ENCODE results near the gene CNIH2. TPM values are rescaled to one million over a fixed set of nuclear protein-coding genes. Genes with fewer than 3 reads are reported as not detected.
A peak's percentile ranks its signal among the peaks of the same experiment; 100 is the strongest.

Gene CNIH2
- total and polyA plus RNA-seq, 2 of the 13 experiments (the other 11 are each of a cell fraction or from before 2014, with no cell fraction given), result 0.60 to 0.69 TPM

- TF ChIP-seq, protein P1, sequence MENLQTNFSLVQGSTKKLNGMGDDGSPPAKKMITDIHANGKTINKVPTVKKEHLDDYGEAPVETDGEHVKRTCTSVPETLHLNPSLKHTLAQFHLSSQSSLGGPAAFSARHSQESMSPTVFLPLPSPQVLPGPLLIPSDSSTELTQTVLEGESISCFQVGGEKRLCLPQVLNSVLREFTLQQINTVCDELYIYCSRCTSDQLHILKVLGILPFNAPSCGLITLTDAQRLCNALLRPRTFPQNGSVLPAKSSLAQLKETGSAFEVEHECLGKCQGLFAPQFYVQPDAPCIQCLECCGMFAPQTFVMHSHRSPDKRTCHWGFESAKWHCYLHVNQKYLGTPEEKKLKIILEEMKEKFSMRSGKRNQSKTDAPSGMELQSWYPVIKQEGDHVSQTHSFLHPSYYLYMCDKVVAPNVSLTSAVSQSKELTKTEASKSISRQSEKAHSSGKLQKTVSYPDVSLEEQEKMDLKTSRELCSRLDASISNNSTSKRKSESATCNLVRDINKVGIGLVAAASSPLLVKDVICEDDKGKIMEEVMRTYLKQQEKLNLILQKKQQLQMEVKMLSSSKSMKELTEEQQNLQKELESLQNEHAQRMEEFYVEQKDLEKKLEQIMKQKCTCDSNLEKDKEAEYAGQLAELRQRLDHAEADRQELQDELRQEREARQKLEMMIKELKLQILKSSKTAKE (CRISPR knock-in tag; IDR thresholded peaks at IDR 0.05; ENCODE audit: borderline replicate concordance), result no peak
- TF ChIP-seq CREM (IDR thresholded peaks at IDR 0.05) (no peak), CREM (CRISPR knock-in tag; IDR thresholded peaks at IDR 0.05) (no peak), ZNF121 (CRISPR knock-in tag; IDR thresholded peaks at IDR 0.05) (peak; percentile 58; the same call in 1 of the 2 replicates), PTBP1 (IDR thresholded peaks at IDR 0.05; ENCODE audit: low read depth, low read length, poor library complexity, severe bottlenecking) (no peak), KDM6A (CRISPR knock-in tag; IDR thresholded peaks at IDR 0.05; ENCODE audit: low read depth) (no peak), ZNF3 (CRISPR knock-in tag; IDR thresholded peaks at IDR 0.05) (no peak), ZNF10 (CRISPR knock-in tag; IDR thresholded peaks at IDR 0.05; ENCODE audit: borderline replicate concordance, low read depth) (no peak), NAIF1 (CRISPR knock-in tag; IDR thresholded peaks at IDR 0.05; ENCODE audit: borderline replicate concordance) (no peak), ZNF713 (CRISPR knock-in tag; IDR thresholded peaks at IDR 0.05) (no peak), NCOR1 (IDR thresholded peaks at IDR 0.05; ENCODE audit: borderline replicate concordance, low read length) (peak; percentile 47; the same call in 1 of the 2 replicates), EZH2 (conservative IDR thresholded peaks at IDR 0.05; ENCODE audit: low read depth, low read length) (no peak), CENPBD1 (CRISPR knock-in tag; IDR thresholded peaks at IDR 0.05; ENCODE audit: borderline replicate concordance, low read depth) (0 out of 2 replicates have a peak, but pooled peaks have one; percentile 25), MTERF4 (CRISPR knock-in tag; IDR thresholded peaks at IDR 0.05) (no peak), KDM2A (CRISPR knock-in tag; IDR thresholded peaks at IDR 0.05; ENCODE audit: borderline replicate concordance, low read depth) (peak; percentile 59; the same call in 1 of the 2 replicates), ARID4A (CRISPR knock-in tag; IDR thresholded peaks at IDR 0.05; ENCODE audit: borderline replicate concordance) (peak; percentile 36; the same call in 1 of the 2 replicates)
- TF ChIP-seq, protein P2, sequence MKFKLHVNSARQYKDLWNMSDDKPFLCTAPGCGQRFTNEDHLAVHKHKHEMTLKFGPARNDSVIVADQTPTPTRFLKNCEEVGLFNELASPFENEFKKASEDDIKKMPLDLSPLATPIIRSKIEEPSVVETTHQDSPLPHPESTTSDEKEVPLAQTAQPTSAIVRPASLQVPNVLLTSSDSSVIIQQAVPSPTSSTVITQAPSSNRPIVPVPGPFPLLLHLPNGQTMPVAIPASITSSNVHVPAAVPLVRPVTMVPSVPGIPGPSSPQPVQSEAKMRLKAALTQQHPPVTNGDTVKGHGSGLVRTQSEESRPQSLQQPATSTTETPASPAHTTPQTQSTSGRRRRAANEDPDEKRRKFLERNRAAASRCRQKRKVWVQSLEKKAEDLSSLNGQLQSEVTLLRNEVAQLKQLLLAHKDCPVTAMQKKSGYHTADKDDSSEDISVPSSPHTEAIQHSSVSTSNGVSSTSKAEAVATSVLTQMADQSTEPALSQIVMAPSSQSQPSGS (CRISPR knock-in tag; IDR thresholded peaks at IDR 0.05), result 0 out of 2 replicates have a peak, but pooled peaks have one; percentile 4
- TF ChIP-seq, protein P3, sequence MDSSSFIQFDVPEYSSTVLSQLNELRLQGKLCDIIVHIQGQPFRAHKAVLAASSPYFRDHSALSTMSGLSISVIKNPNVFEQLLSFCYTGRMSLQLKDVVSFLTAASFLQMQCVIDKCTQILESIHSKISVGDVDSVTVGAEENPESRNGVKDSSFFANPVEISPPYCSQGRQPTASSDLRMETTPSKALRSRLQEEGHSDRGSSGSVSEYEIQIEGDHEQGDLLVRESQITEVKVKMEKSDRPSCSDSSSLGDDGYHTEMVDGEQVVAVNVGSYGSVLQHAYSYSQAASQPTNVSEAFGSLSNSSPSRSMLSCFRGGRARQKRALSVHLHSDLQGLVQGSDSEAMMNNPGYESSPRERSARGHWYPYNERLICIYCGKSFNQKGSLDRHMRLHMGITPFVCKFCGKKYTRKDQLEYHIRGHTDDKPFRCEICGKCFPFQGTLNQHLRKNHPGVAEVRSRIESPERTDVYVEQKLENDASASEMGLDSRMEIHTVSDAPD (CRISPR knock-in tag; IDR thresholded peaks at IDR 0.05), result no peak
Measured at GRCh38 chr11:66311965-66312548, 34.1 kb downstream of the CNIH2 start (continued).

Measured in HepG2 (cell line).